H1 (cell line): ENCODE results near the gene TRPV2. TPM values are rescaled to one million over a fixed set of nuclear protein-coding genes. Genes with fewer than 3 reads are reported as not detected.
A peak's percentile ranks its signal among the peaks of the same experiment; 100 is the strongest.

ENCODE experiments used
- CTCF ChIA-PET: fragments of 300-600 bp; sonication (Branson Sonifier 250); formaldehyde crosslinking; loops from one replicate; lab custom pipeline; 2021; ENCODE audit not compliant: partially characterized antibody; lab: Charles Lee
- POLR2A ChIA-PET: fragments of 300-600 bp; sonication (Branson Sonifier 250); formaldehyde crosslinking; loops from one replicate; lab custom pipeline; 2021; ENCODE audit warnings: inconsistent platforms; ENCODE audit not compliant: partially characterized antibody; lab: Charles Lee
- DNase-seq, 2 experiments: peaks; one replicate each; pipeline versions ENCODE4 v3.0.0 to v3.0.0-alpha.2; 2010 to 2022; ENCODE audit warnings: low spot score in 2 of 2, low read depth in 1 of 2, mixed read lengths in 1 of 2
- FAIRE-seq: peaks from 2 replicates; lab custom pipeline; 2011; peaks lifted over from hg19 to GRCh38; lab: Jason Lieb, UNC
- H2AFZ ChIP-seq: 2 replicates; pipeline ENCODE4 v1.8.1; 2012; ENCODE audit warnings: low read length, inconsistent platforms
- H2AK5ac ChIP-seq: 2 replicates; pipeline ENCODE4 v1.6.1; 2013; ENCODE audit warnings: low read depth, low read length
- H2BK120ac ChIP-seq: replicated peaks from 2 replicates; pipeline ENCODE3; 2013; ENCODE audit warnings: low read depth, low read length, inconsistent platforms
- H2BK12ac ChIP-seq: 2 replicates; pipeline ENCODE4 v1.6.1; 2013; ENCODE audit warnings: low read depth, low read length
- H2BK15ac ChIP-seq: 2 replicates; pipeline ENCODE4 v1.6.1; 2013; ENCODE audit warnings: low read length
- H2BK20ac ChIP-seq: 2 replicates; pipeline ENCODE4 v1.6.1; 2013; ENCODE audit warnings: low read length
- H2BK5ac ChIP-seq: 2 replicates; pipeline ENCODE4 v1.6.1; 2013; ENCODE audit warnings: low read depth, low read length
- H3K14ac ChIP-seq: 2 replicates; pipeline ENCODE4 v1.6.1; 2013; ENCODE audit warnings: inconsistent platforms; ENCODE audit not compliant: insufficient read length
- H3K18ac ChIP-seq: 2 replicates; pipeline ENCODE4 v1.6.1; 2013; ENCODE audit warnings: low read length; ENCODE audit errors: extremely low read depth
- H3K23ac ChIP-seq: 2 replicates; pipeline ENCODE4 v1.6.1; 2013; ENCODE audit warnings: inconsistent platforms; ENCODE audit not compliant: insufficient read length
- H3K23me2 ChIP-seq: 2 replicates; pipeline ENCODE4 v1.6.1; 2013; ENCODE audit warnings: low read depth, low read length
- H3K27ac ChIP-seq: 2 replicates; pipeline ENCODE4 v1.6.1; 2011; ENCODE audit warnings: low read depth, low read length, inconsistent platforms
- H3K27me3 ChIP-seq, 4 experiments: replicated peaks in 1 of 4; 1 replicate in 1 of 4; 2 replicates in 3 of 4; pipeline versions ENCODE4 v1.6.1 to v1.8.1; 2011 to 2013; ENCODE audit warnings: low read length in 3 of 4, mild to moderate bottlenecking in 3 of 4, inconsistent platforms in 2 of 4, mixed read lengths in 2 of 4, moderate library complexity in 1 of 4; ENCODE audit not compliant: control insufficient read depth in 3 of 4, insufficient read depth in 3 of 4; ENCODE audit errors: extremely low read depth in 1 of 4
- H3K36me3 ChIP-seq, 4 experiments: 2 replicates each; pipeline versions ENCODE4 v1.6.1 to v1.8.1; 2011 to 2013; ENCODE audit warnings: mild to moderate bottlenecking in 4 of 4, low read length in 3 of 4, moderate library complexity in 2 of 4, control low read depth in 1 of 4, inconsistent platforms in 1 of 4; ENCODE audit not compliant: insufficient read depth in 4 of 4, control insufficient read depth in 2 of 4
- H3K4ac ChIP-seq: replicated peaks from 2 replicates; pipeline ENCODE3; 2013; ENCODE audit warnings: low read length, low read depth, mixed read lengths, inconsistent platforms; ENCODE audit not compliant: insufficient read length
- H3K4me1 ChIP-seq, 4 experiments: replicated peaks in 1 of 4; 1 replicate in 1 of 4; 2 replicates in 3 of 4; pipeline versions ENCODE4 v1.6.1 to v1.8.1; 2011 to 2013; ENCODE audit warnings: low read length in 3 of 4, inconsistent platforms in 2 of 4, mixed read lengths in 1 of 4; ENCODE audit not compliant: insufficient read depth in 4 of 4, control insufficient read depth in 3 of 4
- H3K4me2 ChIP-seq, 2 experiments: 2 replicates each; pipeline versions ENCODE4 v1.6.1 to v1.8.1; 2011 to 2013; ENCODE audit warnings: low read depth in 2 of 2, low read length in 2 of 2, control low read depth in 1 of 2, inconsistent platforms in 1 of 2, mild to moderate bottlenecking in 1 of 2; ENCODE audit not compliant: insufficient read depth in 1 of 2
- H3K4me3 ChIP-seq, 4 experiments: fragments of 200-600, 300-600 bp in 1 of 4; sonication (generic), shearing (Covaris generic), sonication (Bioruptor Twin) in 1 of 4; 2 replicates each; pipeline versions ENCODE4 v1.5.1 to v1.8.1; 2011 to 2016; ENCODE audit warnings: low read length in 4 of 4, low read depth in 3 of 4, control low read depth in 2 of 4, inconsistent platforms in 2 of 4, mild to moderate bottlenecking in 2 of 4, mixed read lengths in 1 of 4, moderate library complexity in 1 of 4; ENCODE audit not compliant: insufficient read depth in 2 of 4; ENCODE audit errors: extremely low read depth in 1 of 4
- H3K56ac ChIP-seq: replicated peaks from 2 replicates; pipeline ENCODE3; 2013; ENCODE audit warnings: low read depth, mild to moderate bottlenecking, mixed read lengths, low read length, inconsistent platforms; ENCODE audit not compliant: insufficient read length
- H3K79me1 ChIP-seq: 2 replicates; pipeline ENCODE4 v1.6.1; 2013; ENCODE audit warnings: low read depth, low read length, control low read depth
- H3K79me2 ChIP-seq, 2 experiments: 2 replicates each; pipeline versions ENCODE4 v1.6.1 to v1.8.1; 2012 to 2013; ENCODE audit warnings: low read length in 2 of 2, mild to moderate bottlenecking in 2 of 2, inconsistent platforms in 1 of 2; ENCODE audit not compliant: insufficient read depth in 2 of 2, control insufficient read depth in 1 of 2
- H3K9ac ChIP-seq, 4 experiments: replicated peaks in 1 of 4; 1 replicate in 1 of 4; 2 replicates in 3 of 4; pipeline versions ENCODE4 v1.6.1 to v1.8.1; 2011 to 2013; ENCODE audit warnings: low read depth in 3 of 4, low read length in 3 of 4, control low read depth in 2 of 4, mild to moderate bottlenecking in 2 of 4, moderate library complexity in 2 of 4, inconsistent platforms in 1 of 4; ENCODE audit errors: extremely low read depth in 1 of 4
- H3K9me3 ChIP-seq, 2 experiments: 2 replicates each; pipeline versions ENCODE4 v1.6.1 to v1.8.1; 2012 to 2013; ENCODE audit warnings: mild to moderate bottlenecking in 2 of 2, moderate library complexity in 2 of 2, control low read depth in 1 of 2, inconsistent platforms in 1 of 2, low read depth in 1 of 2, low read length in 1 of 2, mixed read lengths in 1 of 2; ENCODE audit not compliant: insufficient read depth in 2 of 2
- H4K20me1 ChIP-seq, 2 experiments: replicated peaks in 1 of 2; 2 replicates each; pipeline versions ENCODE3 to v1.8.1; 2011 to 2013; ENCODE audit warnings: inconsistent platforms in 2 of 2, low read length in 2 of 2, mild to moderate bottlenecking in 1 of 2; ENCODE audit not compliant: insufficient read depth in 2 of 2, control insufficient read depth in 1 of 2
- H4K5ac ChIP-seq: 2 replicates; pipeline ENCODE4 v1.6.1; 2013; ENCODE audit warnings: low read length, low read depth, mixed read lengths, inconsistent platforms; ENCODE audit not compliant: insufficient read length
- H4K8ac ChIP-seq: 2 replicates; pipeline ENCODE4 v1.8.0; 2013; ENCODE audit warnings: mild to moderate bottlenecking, moderate library complexity, low read length, inconsistent platforms; ENCODE audit not compliant: insufficient read depth; ENCODE audit errors: extremely low read depth
- H4K91ac ChIP-seq: replicated peaks from 2 replicates; pipeline ENCODE3; 2013; ENCODE audit warnings: low read length, mixed read lengths, inconsistent platforms; ENCODE audit not compliant: insufficient read length
- CTCF ChIP-seq, 3 experiments: IDR thresholded peaks; 1 replicate in 2 of 3; 2 replicates in 1 of 3; pipeline versions ENCODE4 v1.5.1 to v1.6.1; 2011; ENCODE audit warnings: low read length in 3 of 3, mild to moderate bottlenecking in 3 of 3, inconsistent platforms in 2 of 3, low read depth in 1 of 3, moderate library complexity in 1 of 3; ENCODE audit not compliant: insufficient read depth in 1 of 3; ENCODE audit errors: control extremely low read depth in 1 of 3
- EP300 ChIP-seq, 2 experiments: IDR thresholded peaks; 1 replicate in 1 of 2; 2 replicates in 1 of 2; pipeline ENCODE4 v1.6.1; 2011 to 2012; ENCODE audit warnings: low read depth in 2 of 2, low read length in 2 of 2, mild to moderate bottlenecking in 2 of 2, borderline replicate concordance in 1 of 2, inconsistent platforms in 1 of 2, moderate library complexity in 1 of 2
- JUND ChIP-seq: IDR thresholded peaks from 2 replicates; pipeline ENCODE4 v1.6.1; 2011; ENCODE audit warnings: mild to moderate bottlenecking, improper control_type of control experiment, low read length
- MAX ChIP-seq: IDR thresholded peaks from 2 replicates; pipeline ENCODE4 v1.6.1; 2012; ENCODE audit warnings: inconsistent platforms
- RXRA ChIP-seq: IDR thresholded peaks from 2 replicates; pipeline ENCODE4 v1.6.1; 2011; ENCODE audit warnings: low read depth, mild to moderate bottlenecking, low read length, moderate library complexity; ENCODE audit not compliant: insufficient read depth
- SP4 ChIP-seq: IDR thresholded peaks from 2 replicates; pipeline ENCODE4 v1.6.1; 2012; ENCODE audit warnings: low read length, inconsistent platforms
- WGBS, 2 experiments: shearing (Covaris generic) in 1 of 2; methylation state at CpG; one replicate each; pipeline versions ENCODE4 v1.1.6 to v1.1.7; 2013 to 2015; ENCODE audit warnings: low lambda C conversion rate in 2 of 2, mixed read lengths in 2 of 2, inconsistent platforms in 1 of 2, low coverage in 1 of 2, missing lambda C conversion rate in 1 of 2; ENCODE audit not compliant: insufficient replicate concordance in 2 of 2, insufficient coverage in 1 of 2, insufficient read length in 1 of 2; ENCODE audit errors: extremely low coverage in 1 of 2, missing lambda C conversion rate in 1 of 2; 5-methylcytosine and 5-hydroxymethylcytosine counted together
- polyA plus RNA-seq, 7 experiments: library from polyadenylated mRNA; depleted of rRNA in 3 of 7; stranded (reverse) in 5 of 7; unstranded in 2 of 7; fragments of >200 nt in 5 of 7; fragments of 200-250 nt in 2 of 7; gene quantifications; 1 replicate in 5 of 7; 2 replicates in 1 of 7; 4 replicates in 1 of 7; pipeline versions ENCODE4 v1.2.1 to v1.2.3, GENCODE V29; 2011 to 2013; ENCODE audit warnings: missing spikeins in 2 of 7, mixed read lengths in 2 of 7
- total RNA-seq: library from RNA; stranded (reverse); fragmentation: NEBNext Ultra II Directional; extraction: Animal tissue kit (Norgen Biotek cat#: 25700); gene quantifications from 2 replicates; pipeline ENCODE4 v1.2.1, GENCODE V29; 2021

The TRPV2 gene
- total and polyA plus RNA-seq, 2 of the 8 experiments (the other 6 are each of a cell fraction or from before 2014, with no cell fraction given), result 1.7 to 2.1 TPM

GRCh38 chr17:16417896-16418684 is 2.7 kb downstream of the TRPV2 start:
- Histone ChIP-seq H4K8ac (no peak overlapping the region), H3K14ac (no peak overlapping the region), H3K79me1 (no peaks in the 10 kb centered on the region), H3K4me3 (no peak overlapping the region), H4K20me1 (no peaks in the 10 kb centered on the region), H3K9me3 (no peaks in the 10 kb centered on the region), H2BK5ac (no peak overlapping the region), H3K9ac (no peak overlapping the region), H3K27ac (no peak overlapping the region), H4K5ac (no peak overlapping the region), H3K4me2 (no peak overlapping the region), H2AK5ac (no peak overlapping the region), H3K79me2 (no peaks in the 10 kb centered on the region), H3K4me1 (peaks cover 0 to 12% (median 5%) of the 10 kb centered on the region in 4 experiments; a peak in 6 of 7 replicates), H3K56ac (no peak overlapping the region), H3K36me3 (no peaks in the 10 kb centered on the region), H2BK20ac (no peak overlapping the region), H3K23me2 (no peaks in the 10 kb centered on the region), H3K4ac (no peak overlapping the region), H2BK120ac (no peak overlapping the region), H4K91ac (no peak overlapping the region), H2BK12ac (0 out of 2 replicates have a peak overlapping the region, but pooled peaks have one; percentile 68), H3K18ac (no peak overlapping the region), H2AFZ (no peak overlapping the region), H2BK15ac (0 out of 2 replicates have a peak overlapping the region, but pooled peaks have one; percentile 29), H3K23ac (no peak overlapping the region), H3K27me3 (no peaks in the 10 kb centered on the region)
- no peak for FAIRE-seq
- POLR2A ChIA-PET, result interaction anchor here (0.6 to 9.2 kb wide), 5 partner anchors 9 to 37 kb away, joined by 3 to 78 read pairs (median 4); partner anchors contain the start of gene UBB
- 78% methylated on average over 7 of the region's 7 CpGs; no CpG with 5 or more reads in 1 of the 2 experiments for WGBS, 2 experiments
- DNase-seq, result no peak
- CTCF ChIA-PET, result interaction anchor here (0.7 to 6.2 kb wide), 5 partner anchors 10 to 53 kb away, joined by 3 to 53 read pairs (median 10); no protein-coding TSS in a partner anchor
- no peak for TF ChIP-seq EP300 (IDR thresholded peaks at IDR 0.05; ENCODE audit: borderline replicate concordance in 1 of 2, low read depth in 2 of 2, low read length in 2 of 2)
- TF ChIP-seq CTCF (IDR thresholded peaks at IDR 0.05; ENCODE audit: control extremely low read depth in 1 of 3, insufficient read depth in 1 of 3, low read depth in 1 of 3, low read length in 3 of 3), result no peak
- TF ChIP-seq JUND, result no peak
- no peak for TF ChIP-seq SP4
- TF ChIP-seq RXRA, result no peak
- no peak for TF ChIP-seq MAX
